T-helper 2 cell treated with Interferon-gamma antibody and Interleukin-4, amounts not matched to agents 100 ng/mL and 5 ng/mL, for 36 hours (primary cell): ENCODE measurements around the gene SPATA46. TPM values are rescaled to one million over a fixed set of nuclear protein-coding genes. Genes with fewer than 3 reads are reported as not detected.
"Not testable (repeated sequence)": the region's sequence is repeated elsewhere in the genome, so short reads cannot be mapped to it uniquely, and the experiment has no call there.

Experiments used
- intact Hi-C: fragments of 100-400 bp; cut with micrococcal nuclease; formaldehyde crosslinking; loops from one replicate; pipeline ENCODE4 v1.15.1; 2023
- total RNA-seq: library from RNA; stranded (reverse); gene quantifications from 2 replicates; pipeline ENCODE4 v1.2.3, GENCODE V29; 2022

Gene SPATA46
- total RNA-seq, 1 donor from 2014 or later: not detected

DNA sequence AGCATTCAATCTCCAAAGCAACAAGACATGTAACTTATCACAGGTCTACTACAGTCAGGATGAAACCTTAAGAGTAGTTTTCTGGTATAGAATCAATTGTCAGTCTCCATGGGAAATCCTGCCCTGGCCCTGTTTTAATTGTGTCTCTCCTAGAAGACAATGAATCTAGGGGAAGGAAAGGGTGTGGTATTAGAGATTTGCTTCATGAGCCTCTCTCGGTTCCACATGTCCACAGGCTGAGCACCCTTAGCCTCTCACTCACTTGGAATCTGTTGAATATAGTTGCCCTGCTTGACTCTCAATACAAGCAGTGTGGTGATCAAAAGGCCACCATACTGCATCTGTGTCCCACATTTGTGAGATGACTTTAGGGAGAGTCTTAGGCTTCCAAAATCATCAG lies 17.7 kb downstream of the SPATA46 start:
- intact Hi-C loops: no loop called here

DNA sequence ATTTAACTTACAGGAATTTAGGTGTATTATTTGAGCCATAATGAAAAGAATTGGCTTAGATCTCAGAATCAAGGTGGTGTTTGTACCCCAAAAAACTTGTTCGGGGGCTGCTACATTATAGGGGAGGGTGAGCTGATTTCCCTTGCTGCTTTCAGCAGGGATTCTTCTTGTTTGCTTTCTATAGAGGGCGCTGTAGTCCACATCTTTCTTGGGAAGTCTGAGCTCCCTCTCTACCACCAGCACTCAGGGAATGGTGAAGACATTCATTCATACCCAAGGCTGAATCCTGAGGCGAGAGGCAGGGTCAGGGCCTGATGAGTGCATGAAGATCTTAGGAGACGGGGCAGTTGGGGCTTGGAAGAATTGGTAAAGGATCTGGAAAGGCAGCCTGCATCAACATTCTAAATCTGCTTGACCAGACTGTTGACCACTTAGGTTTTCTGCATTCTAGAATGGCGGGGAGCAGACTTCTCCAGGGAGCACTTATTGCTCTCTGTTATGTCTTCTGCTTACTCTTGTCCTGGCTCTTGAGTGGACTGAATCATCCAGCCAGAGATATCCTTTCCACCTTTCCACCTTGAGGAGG lies 18.9 kb downstream of the SPATA46 start:
- intact Hi-C loops: no loop called here

DNA sequence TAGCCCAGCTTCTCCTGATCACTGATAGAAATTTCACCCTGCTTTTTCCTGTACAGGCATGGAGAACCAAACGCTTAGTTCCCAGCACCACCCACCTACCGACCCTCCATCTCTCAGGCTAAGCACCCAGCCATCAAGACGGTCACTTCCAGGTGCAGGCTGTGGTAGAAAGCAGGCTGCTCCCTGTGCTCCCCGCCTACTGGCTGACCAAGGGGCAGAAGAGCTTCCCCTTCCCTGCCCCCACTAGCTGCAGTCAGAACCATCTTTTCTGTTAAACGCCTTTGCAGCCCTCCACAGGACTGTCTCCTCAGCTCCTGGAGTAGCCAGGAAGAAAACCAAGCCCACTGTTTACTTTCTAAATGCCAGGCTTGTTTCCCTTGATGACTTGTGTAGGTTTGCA lies 23.0 kb downstream of the SPATA46 start:
- intact Hi-C loops: no loop called here

DNA sequence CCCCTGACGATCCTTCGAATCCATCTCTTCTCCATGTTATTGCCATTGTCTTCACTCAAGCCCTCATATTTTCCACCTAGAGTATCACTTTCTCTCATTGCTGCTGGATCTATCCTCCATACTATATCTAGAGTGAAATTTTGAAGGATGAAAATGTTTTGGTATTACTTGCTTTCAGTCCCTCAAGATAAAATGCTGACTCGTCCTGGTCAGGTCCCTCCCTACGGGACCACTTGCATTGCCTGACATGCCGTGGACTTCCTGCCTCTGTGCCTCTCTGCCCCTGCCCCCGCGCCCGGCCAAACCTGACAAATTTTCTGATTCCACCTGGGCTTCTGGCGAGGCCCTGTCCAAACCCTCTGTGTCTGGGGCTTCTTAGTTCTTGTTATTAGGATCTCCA lies 23.6 kb downstream of the SPATA46 start:
- intact Hi-C loops: no loop called here

DNA sequence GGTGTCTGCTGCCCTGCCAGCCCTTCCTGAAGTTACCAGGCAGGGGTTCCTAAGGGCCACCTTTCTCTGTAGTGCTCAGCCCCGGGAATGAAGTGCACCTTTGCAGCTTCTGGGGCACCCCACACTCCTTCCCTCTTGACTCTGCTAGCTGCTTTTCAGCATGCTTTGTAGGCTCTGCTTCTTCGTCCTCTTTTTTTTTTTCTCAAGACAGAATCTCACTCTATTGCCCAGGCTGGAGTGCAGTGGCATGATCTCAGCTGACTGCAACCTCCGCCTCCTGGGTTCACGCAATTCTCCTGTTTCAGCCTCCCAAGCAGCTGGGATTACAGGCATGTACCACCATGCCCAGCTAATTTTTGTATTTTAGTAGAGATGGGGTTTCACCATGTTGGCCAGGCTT lies 24.8 kb downstream of the SPATA46 start:
- intact Hi-C loops: not testable (repeated sequence)

DNA sequence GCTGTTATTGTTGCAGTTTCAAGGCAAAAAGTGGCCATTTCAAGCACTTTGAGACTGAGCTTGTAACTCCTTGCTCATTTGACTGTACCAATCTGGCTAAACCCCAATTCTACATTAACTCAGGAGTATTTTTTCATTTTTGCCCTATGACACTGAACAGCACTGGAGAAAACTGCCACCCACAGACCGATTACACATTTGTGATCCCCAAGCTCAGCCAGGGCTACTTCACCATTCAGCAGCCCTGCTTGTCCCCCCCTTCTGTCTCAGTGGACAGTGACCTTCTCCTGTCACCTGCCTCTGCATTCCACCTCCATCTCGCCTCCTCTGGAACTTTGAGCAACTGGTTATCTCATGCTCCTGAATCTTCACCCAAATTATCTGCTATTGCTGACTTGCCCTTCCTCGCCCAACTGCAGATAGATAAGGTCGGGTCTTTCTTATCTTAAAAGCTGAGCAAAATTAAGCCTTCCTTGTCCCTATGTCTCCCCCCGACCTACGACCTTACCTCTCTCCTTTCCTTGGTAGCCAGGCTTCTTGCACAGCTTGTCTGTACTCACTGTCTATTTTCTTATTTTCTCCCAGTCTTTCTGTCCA lies 25.3 kb downstream of the SPATA46 start:
- intact Hi-C loops: no loop called here

DNA sequence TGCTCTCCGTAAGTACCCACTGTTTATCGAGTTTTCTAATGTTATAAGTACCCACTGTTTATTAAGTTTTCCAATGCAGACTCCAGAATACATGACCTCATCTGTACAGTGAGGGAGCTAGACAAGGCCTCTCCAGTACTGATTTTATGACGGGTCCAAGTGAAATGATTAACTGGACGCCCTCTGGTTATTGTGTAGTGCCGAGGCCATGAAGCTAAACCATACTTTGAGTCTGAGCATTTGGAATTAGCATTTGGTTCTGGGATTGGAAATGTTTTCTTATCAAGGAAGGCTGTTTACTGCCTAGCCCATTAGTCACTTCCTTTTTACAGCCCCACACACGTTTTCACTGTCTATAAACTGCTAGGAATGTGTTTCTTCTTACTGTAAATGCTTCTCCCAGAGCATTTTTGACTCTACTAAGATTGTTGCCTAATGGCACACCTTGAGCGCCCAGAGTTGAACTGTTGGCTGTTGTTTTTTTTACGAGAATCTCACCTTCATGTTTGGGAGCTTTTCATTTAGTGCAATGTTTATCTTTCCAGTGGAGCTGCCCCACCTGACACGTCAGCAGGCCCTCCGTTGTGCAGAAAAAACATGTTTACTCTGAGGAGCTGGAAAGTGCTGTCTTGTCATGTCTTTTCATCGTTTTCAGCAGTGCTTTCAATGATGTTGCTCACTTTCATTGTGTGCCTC lies 26.9 kb downstream of the SPATA46 start:
- intact Hi-C loops: no loop called here

DNA sequence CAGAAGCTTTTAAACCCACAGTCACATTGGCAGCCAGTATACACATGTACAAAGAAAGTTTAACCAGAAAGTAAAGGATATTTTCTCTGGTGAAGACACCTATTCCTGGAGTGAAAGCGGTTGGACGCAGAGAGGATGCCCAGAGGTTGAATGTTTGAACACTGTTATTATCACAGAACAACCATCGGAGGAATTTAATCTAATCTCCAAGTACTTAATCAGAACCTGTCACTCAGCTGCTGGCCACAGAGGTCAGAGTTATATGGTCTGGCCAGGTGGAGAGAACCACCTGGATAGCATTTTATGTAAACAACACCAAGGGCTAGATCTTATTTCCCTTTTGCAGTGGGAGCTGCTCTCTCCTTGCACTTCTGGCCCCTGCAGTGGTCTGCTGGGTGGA lies 29.4 kb downstream of the SPATA46 start:
- intact Hi-C loops: no loop called here

DNA sequence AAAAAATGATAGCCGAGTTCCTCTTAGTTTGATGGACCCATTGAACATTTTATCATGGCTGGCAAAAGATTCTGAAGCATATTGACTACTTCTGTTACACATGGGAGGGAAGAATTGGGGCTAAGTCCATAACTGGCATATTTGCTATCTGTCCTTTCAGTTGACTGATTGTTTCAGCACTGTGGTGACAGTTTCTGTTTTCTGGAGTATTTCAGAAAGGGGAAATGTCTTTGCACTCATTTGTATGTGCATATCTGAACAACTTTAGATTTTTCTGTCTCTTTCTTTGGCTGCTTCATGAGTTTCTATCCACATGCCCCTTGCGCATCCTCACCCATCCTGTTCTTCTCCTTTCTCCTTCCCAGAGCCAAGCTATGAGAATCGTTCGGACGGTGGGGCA lies 33.2 kb downstream of the SPATA46 start:
- intact Hi-C loops: no loop called here

DNA sequence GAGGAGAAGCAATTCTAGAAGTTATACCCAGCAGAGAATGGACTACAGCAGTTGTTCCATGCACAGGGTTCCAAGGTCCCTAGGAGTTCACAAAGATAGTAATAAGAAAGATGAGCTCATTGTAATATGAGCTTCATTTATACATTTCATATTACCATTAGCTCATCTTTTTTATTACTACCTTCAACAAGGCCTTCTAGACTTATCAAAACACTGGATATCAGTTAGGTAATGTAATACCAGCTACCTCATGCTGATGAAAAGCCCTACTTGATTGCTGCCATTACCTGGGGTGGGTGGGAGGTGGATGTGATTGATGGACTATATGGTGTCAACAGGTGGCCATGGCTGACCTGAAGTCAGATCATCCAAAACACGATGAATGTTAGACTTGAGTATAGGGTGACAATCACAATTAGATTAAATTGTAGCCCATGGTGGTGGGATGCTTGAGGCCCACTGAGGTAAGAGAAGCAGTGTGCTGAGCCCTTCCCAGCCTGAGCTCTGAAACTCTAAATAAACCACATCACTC lies 34.1 kb downstream of the SPATA46 start:
- intact Hi-C loops: no loop called here

DNA sequence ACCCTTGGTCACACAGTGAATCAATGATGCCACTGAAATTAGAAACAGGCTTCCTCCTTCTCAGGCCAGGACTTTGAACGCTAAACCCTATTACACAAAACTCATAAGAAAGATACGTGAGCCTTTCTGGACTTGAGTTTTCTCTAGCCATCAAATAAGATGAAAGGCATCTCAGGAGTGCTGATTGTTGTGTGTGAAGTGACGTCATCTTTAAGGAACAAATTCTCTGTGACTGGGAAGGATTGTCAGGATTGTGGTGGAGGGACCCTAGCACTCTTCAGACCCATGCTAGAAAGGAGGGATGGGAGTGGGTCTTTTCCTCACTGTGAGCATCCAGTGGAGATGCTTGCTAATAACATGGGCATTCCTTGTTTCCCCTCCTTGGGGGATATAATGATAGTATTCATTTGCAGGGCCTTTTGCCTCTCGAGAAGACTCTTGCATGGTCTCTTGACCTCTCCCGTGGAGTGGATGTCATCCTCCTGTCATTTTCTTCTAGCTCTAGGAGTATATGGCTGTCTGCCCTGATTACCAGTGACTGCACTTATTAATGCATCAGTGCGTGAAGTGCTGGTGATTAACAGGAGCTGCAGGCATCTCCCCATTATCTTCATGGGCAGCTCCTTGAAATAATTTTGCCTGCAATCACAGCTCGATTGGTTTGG lies 39.9 kb downstream of the SPATA46 start:
- intact Hi-C loops: no loop called here

DNA sequence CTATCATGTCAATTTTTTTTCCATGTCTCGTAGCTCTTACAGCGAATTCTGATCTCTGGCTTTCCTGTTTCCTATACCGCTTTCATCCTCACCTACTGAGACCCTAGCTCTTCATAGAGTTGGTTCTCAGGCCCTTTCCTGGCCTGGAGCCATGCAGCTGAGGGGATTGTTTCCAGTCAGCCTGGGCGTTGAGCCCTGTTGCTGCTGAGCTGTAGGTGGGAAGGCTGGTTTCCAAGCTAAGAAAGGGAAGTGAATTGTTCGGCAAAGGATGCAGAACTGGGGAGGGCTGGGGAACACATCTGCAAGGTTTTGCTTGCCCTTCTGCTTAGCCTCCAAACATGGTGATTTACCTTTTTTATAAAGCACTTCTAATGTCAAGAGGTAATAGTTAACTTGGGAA lies 41.5 kb downstream of the SPATA46 start:
- intact Hi-C loops: no loop called here

DNA sequence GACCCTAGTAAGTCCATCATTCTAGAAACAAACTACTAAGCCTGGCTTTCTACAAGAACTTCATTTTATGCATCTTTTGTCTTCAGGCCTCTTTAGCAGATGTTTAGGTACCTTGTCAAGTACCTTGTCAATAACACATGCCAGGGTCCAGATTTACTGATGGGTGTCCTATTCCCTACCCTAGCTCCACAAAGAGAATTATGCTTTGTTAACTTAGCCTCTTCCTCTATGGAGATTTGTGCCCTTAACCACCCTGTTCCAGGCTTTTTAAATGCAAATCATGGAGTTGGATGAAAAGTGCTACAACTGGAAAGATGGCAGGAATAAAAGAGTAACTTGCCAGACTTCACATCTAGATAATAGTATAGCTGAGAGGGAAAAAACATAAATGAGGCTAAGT lies 42.7 kb downstream of the SPATA46 start:
- intact Hi-C loops: no loop called here

DNA sequence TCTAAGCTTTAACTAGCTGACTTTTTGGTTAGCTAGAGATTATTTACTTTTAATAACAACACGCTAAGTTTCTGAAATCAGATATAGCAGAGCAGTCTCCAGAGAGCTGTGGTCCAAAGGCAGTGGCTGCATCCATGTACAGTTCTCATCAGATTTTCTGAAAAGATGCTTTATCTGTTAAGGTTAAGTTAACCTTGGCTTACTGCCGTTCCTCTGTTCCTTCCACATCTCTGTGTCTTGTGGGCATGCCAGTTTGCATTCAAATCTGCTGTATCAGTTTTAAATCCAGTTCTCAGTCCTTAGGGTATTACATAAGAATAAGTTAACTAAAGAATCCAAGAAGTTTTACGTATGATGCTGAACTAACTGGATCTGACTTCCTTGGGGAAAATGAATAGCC lies 46.8 kb downstream of the SPATA46 start:
- intact Hi-C loops: no loop called here

DNA sequence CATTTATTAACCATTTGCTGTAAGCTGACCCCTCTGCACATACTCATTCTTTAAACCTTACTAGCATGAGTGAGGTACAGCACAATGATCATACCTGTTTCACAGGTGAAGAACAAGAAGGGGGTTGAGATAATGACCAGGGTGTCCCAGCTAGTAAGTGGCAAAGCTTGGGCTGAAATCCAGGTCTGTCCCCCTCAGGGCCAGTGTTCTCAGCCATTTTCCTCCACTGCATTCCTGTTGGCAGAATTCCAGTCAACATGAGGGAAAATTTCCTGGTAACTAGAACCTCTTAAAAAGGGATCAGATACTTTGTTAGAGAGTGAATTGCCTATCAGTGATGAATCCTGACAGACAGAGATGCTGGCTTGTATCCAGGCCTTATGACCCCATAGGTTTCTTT lies 48.1 kb downstream of the SPATA46 start:
- intact Hi-C loops: no loop called here

DNA sequence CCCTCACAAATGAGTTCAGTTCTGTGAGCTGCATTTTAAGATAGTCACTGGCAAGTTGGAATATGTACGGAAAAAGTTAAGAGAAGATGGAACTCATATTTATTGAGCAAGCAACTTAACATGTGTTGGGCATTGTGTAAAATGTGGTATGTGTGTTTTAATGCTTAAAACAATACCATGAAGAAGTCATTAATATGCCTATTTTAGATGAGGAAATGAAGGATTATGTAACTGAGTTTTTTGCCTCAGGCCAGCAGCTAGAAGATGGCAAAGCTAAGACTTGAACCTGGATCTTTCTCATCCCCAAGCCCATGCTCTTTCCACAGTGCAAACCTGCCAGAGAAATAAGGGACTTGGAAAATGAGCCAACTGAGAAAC lies 48.9 kb downstream of the SPATA46 start:
- intact Hi-C loops: no loop called here

DNA sequence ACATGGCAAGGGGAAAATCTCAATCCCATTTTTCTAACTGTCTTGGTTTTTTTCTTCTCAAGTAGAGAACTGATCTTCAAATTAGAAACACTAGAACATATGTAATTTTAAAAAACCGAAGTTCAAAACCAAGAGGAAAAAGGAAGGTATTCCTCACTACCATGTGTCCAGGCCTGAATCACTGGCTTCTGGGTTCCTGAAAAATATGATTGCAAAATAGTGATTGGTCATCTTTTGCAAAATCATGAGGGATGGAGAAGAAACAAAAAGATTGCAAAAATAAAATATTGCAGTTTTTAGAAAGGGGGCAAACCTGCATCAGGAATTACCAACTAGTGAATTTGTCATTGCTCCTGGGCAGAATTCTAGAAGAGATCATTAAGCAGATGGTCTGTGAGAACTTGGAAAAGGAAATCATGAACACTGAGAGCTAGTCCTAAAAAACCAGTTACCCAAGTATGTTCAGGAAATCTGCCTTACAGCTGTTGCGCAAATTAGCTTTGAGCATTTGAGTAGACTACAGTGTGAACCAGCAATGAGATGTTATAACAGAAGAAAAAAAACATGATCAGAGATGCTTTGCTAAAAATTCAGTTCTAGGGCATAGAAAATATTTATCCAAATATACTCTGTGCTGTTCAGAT lies 49.4 kb downstream of the SPATA46 start:
- intact Hi-C loops: no loop called here

DNA sequence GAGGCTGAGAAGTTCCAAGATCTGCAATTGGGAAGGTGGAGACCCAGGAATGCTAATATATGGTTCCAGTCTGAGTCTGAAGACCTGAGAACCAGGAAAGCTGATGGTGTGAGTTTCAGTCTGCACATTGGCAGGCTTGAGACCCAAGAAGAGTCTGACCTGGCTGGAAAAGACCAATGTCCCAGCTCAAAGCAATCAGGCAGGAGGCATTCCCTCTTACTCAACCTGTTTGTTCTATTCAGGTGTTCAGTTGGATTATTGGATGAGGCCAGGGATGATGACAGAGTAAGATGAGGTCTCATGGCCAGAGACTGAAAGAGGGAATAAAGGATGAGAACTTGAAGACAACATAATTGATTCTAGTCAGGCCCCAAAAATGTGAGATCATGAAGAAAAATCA lies 50.1 kb downstream of the SPATA46 start:
- intact Hi-C loops: no loop called here

DNA sequence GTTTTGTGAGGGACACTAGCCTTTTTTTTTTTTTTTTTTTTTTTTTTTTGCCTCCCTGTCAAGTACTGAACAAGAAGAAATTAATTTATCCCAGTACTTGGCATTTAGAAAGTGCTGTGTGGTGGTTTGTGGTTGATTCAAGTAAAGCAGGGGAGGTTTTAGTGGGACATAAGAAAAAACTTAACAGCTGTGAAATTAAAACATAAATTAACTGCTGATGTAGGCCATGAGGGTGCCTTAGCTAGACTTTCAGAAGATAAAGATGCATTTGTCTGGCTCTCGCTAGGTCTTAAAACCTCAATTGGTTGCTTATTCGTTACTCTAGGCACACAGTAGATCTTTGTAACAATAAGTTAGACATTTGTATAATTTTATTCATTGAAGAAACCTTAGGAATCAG lies 52.3 kb downstream of the SPATA46 start:
- intact Hi-C loops: no loop called here
